ENCODE data around the gene CD58. TPM values are rescaled to one million over a fixed set of nuclear protein-coding genes. Genes with fewer than 3 reads are reported as not detected.

CD58 gene
- total RNA-seq, 4 donors from 2014 or later, result 23.7 to 33.4 (median 28.0) TPM

GRCh38 chr1:116466810-116467557 is 103.8 kb downstream of the CD58 start:
- WGBS, result 81% methylated on average over 2 of the region's 2 CpGs
- no peaks in the 10 kb centered on the region for H3K9me3 ChIP-seq
- no peak for DNase-seq (ENCODE audit: low spot score in 2 of 2)
- TF ChIP-seq POLR2A (IDR thresholded peaks at IDR 0.05), result no peak
- TF ChIP-seq CTCF (IDR thresholded peaks at IDR 0.05), result no peak
- TF ChIP-seq POLR2AphosphoS5 (IDR thresholded peaks at IDR 0.05), result no peak
- TF ChIP-seq EP300 (IDR thresholded peaks at IDR 0.05), result no peak
- H3K27me3 ChIP-seq, result no peaks in the 10 kb centered on the region
- no peaks in the 10 kb centered on the region for H3K36me3 ChIP-seq
- H3K27ac ChIP-seq, result no peak overlapping the region
- no peaks in the 10 kb centered on the region for H3K4me1 ChIP-seq
- H3K4me3 ChIP-seq, result no peak overlapping the region

- DNase-seq (ENCODE audit: low spot score in 2 of 2), result no peak
- Histone ChIP-seq H3K36me3 (no peaks in the 10 kb centered on the region), H3K27me3 (no peaks in the 10 kb centered on the region), H3K4me1 (no peaks in the 10 kb centered on the region), H3K4me3 (no peak overlapping the region), H3K9me3 (no peaks in the 10 kb centered on the region), H3K27ac (no peak overlapping the region)
- no peak for TF ChIP-seq POLR2AphosphoS5 (IDR thresholded peaks at IDR 0.05)
- TF ChIP-seq CTCF (IDR thresholded peaks at IDR 0.05), result no peak
- no peak for TF ChIP-seq POLR2A (IDR thresholded peaks at IDR 0.05)
- no peak for TF ChIP-seq EP300 (IDR thresholded peaks at IDR 0.05)
- 77% methylated on average over 10 of the region's 10 CpGs for WGBS
Observed at GRCh38 chr1:116465845-116466685, 104.8 kb downstream of the CD58 start.

GRCh38 chr1:116465477-116465844 is 105.4 kb downstream of the CD58 start:
- DNase-seq (ENCODE audit: low spot score in 2 of 2), result no peak
- WGBS, result 85% methylated on average over 4 of the region's 4 CpGs
- no peaks in the 10 kb centered on the region for H3K27me3 ChIP-seq
- no peaks in the 10 kb centered on the region for H3K36me3 ChIP-seq
- no peak for TF ChIP-seq CTCF (IDR thresholded peaks at IDR 0.05)
- TF ChIP-seq POLR2AphosphoS5 (IDR thresholded peaks at IDR 0.05), result no peak
- no peak for TF ChIP-seq EP300 (IDR thresholded peaks at IDR 0.05)
- TF ChIP-seq POLR2A (IDR thresholded peaks at IDR 0.05), result no peak
- H3K4me3 ChIP-seq, result no peak overlapping the region
- no peaks in the 10 kb centered on the region for H3K4me1 ChIP-seq
- H3K27ac ChIP-seq, result no peak overlapping the region
- no peaks in the 10 kb centered on the region for H3K9me3 ChIP-seq

Other genes starting within 250 kb of the CD58 start
- gene ATP1A1, start 197.8 kb downstream of the CD58 start, total RNA-seq, result 100 to 1,000 TPM; 556 to 703 (median 561) TPM
- 10 to 100 TPM; 48.1 to 59.2 (median 55.6) TPM for gene IGSF3, start 96.7 kb upstream of the CD58 start, total RNA-seq
- gene CD2, start 183.4 kb upstream of the CD58 start, total RNA-seq, result 1 to 10 TPM in 1 of 4 donors, under 1 TPM in 1, not detected in 2; 0.39 to 1.7 TPM

Measured in suprapubic skin (tissue), 4 donors.